GM23338 (cell line): Measurements from ENCODE around the gene DOCK4. TPM values are rescaled to one million over a fixed set of nuclear protein-coding genes. Genes with fewer than 3 reads are reported as not detected.

Source experiments
- ATAC-seq: fragments of 200-7000 bp; cut with Tn5 transposase; 3 replicates; pipeline ENCODE4 v1.9.1; 2020
- DNase-seq: peaks from one replicate; pipeline ENCODE4 v3.0.0-alpha.2; 2015; ENCODE audit warnings: low spot score
- H2AFZ ChIP-seq: fragments of 200-600 bp; sonication (generic); 2 replicates; pipeline ENCODE4 v1.8.0; 2016; ENCODE audit warnings: antibody characterized with exemption, mild to moderate bottlenecking, moderate library complexity
- H3F3A ChIP-seq: fragments of 200-600 bp; sonication (generic); replicated peaks from 2 replicates; pipeline ENCODE4 v1.8.0; 2017; ENCODE audit warnings: antibody characterized with exemption, mixed run types, low read depth
- H3K27ac ChIP-seq: fragments of 200-600 bp; sonication (generic); 2 replicates; pipeline ENCODE4 v1.6.1; 2016; ENCODE audit warnings: low read depth
- H3K27me3 ChIP-seq: fragments of 200-600 bp; sonication (generic); 2 replicates; pipeline ENCODE4 v1.8.0; 2016; ENCODE audit warnings: mild to moderate bottlenecking, mixed run types, moderate library complexity; ENCODE audit not compliant: insufficient read depth
- H3K36me3 ChIP-seq: fragments of 200-600 bp; sonication (generic); 2 replicates; pipeline ENCODE4 v1.8.0; 2016; ENCODE audit warnings: mild to moderate bottlenecking; ENCODE audit not compliant: insufficient read depth
- H3K4me1 ChIP-seq: fragments of 200-600 bp; sonication (generic); 2 replicates; pipeline ENCODE4 v1.8.0; 2016; ENCODE audit warnings: mild to moderate bottlenecking, moderate library complexity; ENCODE audit not compliant: insufficient read depth
- H3K4me2 ChIP-seq: fragments of 200-600 bp; sonication (generic); 2 replicates; pipeline ENCODE4 v1.7.1; 2017; ENCODE audit warnings: mixed run types
- H3K4me3 ChIP-seq: fragments of 200-600 bp; sonication (generic); 2 replicates; pipeline ENCODE4 v1.6.1; 2016; ENCODE audit warnings: mixed run types
- H3K79me2 ChIP-seq: fragments of 200-600 bp; sonication (generic); replicated peaks from 2 replicates; pipeline ENCODE4 v1.8.0; 2017; ENCODE audit warnings: mild to moderate bottlenecking; ENCODE audit not compliant: insufficient read depth
- H3K9me2 ChIP-seq: fragments of 200-600 bp; sonication (generic); 2 replicates; pipeline ENCODE4 v1.8.0; 2017; ENCODE audit not compliant: insufficient read depth
- H4K20me1 ChIP-seq: fragments of 200-600 bp; sonication (generic); replicated peaks from 2 replicates; pipeline ENCODE4 v1.8.0; 2017; ENCODE audit warnings: mild to moderate bottlenecking; ENCODE audit not compliant: insufficient read depth
- H3K27ac Mint-ChIP-seq: 2 replicates; pipeline ENCODE4 v1.8.0; 2020; ENCODE audit warnings: inconsistent platforms, mild to moderate bottlenecking, moderate library complexity, mixed read lengths
- H3K27me3 Mint-ChIP-seq: 3 replicates; pipeline ENCODE4 v1.8.0; 2022; ENCODE audit warnings: low read depth, mild to moderate bottlenecking, moderate library complexity, mixed read lengths, inconsistent platforms; ENCODE audit not compliant: insufficient read depth, poor library complexity
- H3K36me3 Mint-ChIP-seq: 3 replicates; pipeline ENCODE4 v1.8.0; 2021; ENCODE audit warnings: low read depth, mild to moderate bottlenecking, inconsistent platforms, moderate library complexity, mixed read lengths
- H3K4me1 Mint-ChIP-seq: 3 replicates; pipeline ENCODE4 v1.8.0; 2020; ENCODE audit warnings: mild to moderate bottlenecking, inconsistent platforms, mixed read lengths
- H3K4me3 Mint-ChIP-seq: 3 replicates; pipeline ENCODE4 v1.8.0; 2021; ENCODE audit warnings: moderate library complexity, mild to moderate bottlenecking, inconsistent platforms, mixed read lengths
- H3K9me3 Mint-ChIP-seq: 3 replicates; pipeline ENCODE4 v1.8.0; 2020; ENCODE audit warnings: moderate library complexity, mild to moderate bottlenecking, inconsistent platforms, mixed read lengths
- CTCF ChIP-seq, 2 experiments: fragments of 200-600 bp in 1 of 2; sonication (generic) in 1 of 2; conservative IDR thresholded peaks; 2 replicates each; pipeline versions ENCODE4 v1.5.1 to v1.6.1; 2016 to 2017; ENCODE audit warnings: antibody characterized with exemption in 2 of 2, low read depth in 2 of 2, mild to moderate bottlenecking in 2 of 2, moderate library complexity in 1 of 2
- ETS1 ChIP-seq: IDR thresholded peaks from 2 replicates; pipeline ENCODE4 v1.6.1; 2016; ENCODE audit warnings: antibody characterized with exemption
- EZH2 ChIP-seq: fragments of 200-600 bp; sonication (generic); IDR thresholded peaks from one replicate; pipeline ENCODE4 v1.8.0; 2017; ENCODE audit warnings: antibody characterized with exemption, mild to moderate bottlenecking, low read depth; ENCODE audit not compliant: unreplicated experiment
- JUNB ChIP-seq: IDR thresholded peaks from one replicate; pipeline ENCODE4 v1.6.1; 2016; ENCODE audit warnings: antibody characterized with exemption; ENCODE audit not compliant: unreplicated experiment
- NANOG ChIP-seq: IDR thresholded peaks from 2 replicates; pipeline ENCODE4 v1.6.1; 2016; ENCODE audit warnings: antibody characterized with exemption, borderline replicate concordance
- POLR2AphosphoS5 ChIP-seq: IDR thresholded peaks from 2 replicates; pipeline ENCODE4 v1.6.1; 2016; ENCODE audit warnings: antibody characterized with exemption, low read depth
- REST ChIP-seq: IDR thresholded peaks from one replicate; pipeline ENCODE4 v1.6.1; 2018; ENCODE audit warnings: antibody characterized with exemption; ENCODE audit not compliant: unreplicated experiment
- STAT1 ChIP-seq: IDR thresholded peaks from one replicate; pipeline ENCODE4 v1.6.1; 2016; ENCODE audit warnings: antibody characterized with exemption; ENCODE audit not compliant: unreplicated experiment
- ZNF114 ChIP-seq: fragments of 250-450 bp; sonication (Bioruptor Pico); IDR thresholded peaks from 2 replicates; pipeline ENCODE4 v1.5.0; 2020; ENCODE audit warnings: mild to moderate bottlenecking, moderate library complexity
- ZNF331 ChIP-seq: fragments of 250-450 bp; sonication (Bioruptor Pico); IDR thresholded peaks from 2 replicates; pipeline ENCODE4 v1.5.0; 2020; ENCODE audit warnings: low read depth, mild to moderate bottlenecking, moderate library complexity
- ZNF462 ChIP-seq: fragments of 250-450 bp; sonication (Bioruptor Pico); IDR thresholded peaks from 2 replicates; pipeline ENCODE4 v1.5.0; 2020; ENCODE audit warnings: mild to moderate bottlenecking, moderate library complexity
- polyA plus RNA-seq: library from polyadenylated mRNA; unstranded; fragments of >200 nt; fragmentation: Nextera tagmentation; extraction: Ambion mirVana; gene quantifications from 2 replicates; pipeline ENCODE4 v1.2.1, GENCODE V29; 2016
- total RNA-seq: library from RNA; depleted of rRNA; stranded (reverse); fragments of >200 nt; shearing (Covaris generic); gene quantifications from 2 replicates; pipeline ENCODE4 v1.2.3, GENCODE V29; 2014

Gene DOCK4
- total and polyA plus RNA-seq, 2 experiments from 2014 or later: 6.3 to 33.8 TPM

- TF ChIP-seq REST: no peak
- no peak for TF ChIP-seq JUNB
- TF ChIP-seq STAT1: no peak
- no peak for TF ChIP-seq POLR2AphosphoS5
- no peak for TF ChIP-seq CTCF (conservative IDR thresholded peaks at IDR 0.05; ENCODE audit: low read depth in 2 of 2)
These were observed 30.0 kb downstream of the DOCK4 start (continued) for GRCh38 chr7:112176241-112176640.

GRCh38 chr7:112174192-112174591 lies 32.0 kb downstream of the DOCK4 start:
- Histone ChIP-seq H3K36me3 (no peaks in the 10 kb centered on the region), H3K27ac (no peak overlapping the region), H4K20me1 (0 out of 2 replicates have a peak, but pooled peaks cover 3% of the 10 kb centered on the region), H3K79me2 (peaks cover 86% of the 10 kb centered on the region), H3K4me2 (no peak overlapping the region), H3K27me3 (no peaks in the 10 kb centered on the region), H3K9me2 (no peaks in the 10 kb centered on the region), H3K4me3 (no peak overlapping the region), H3K4me1 (peaks cover 8% of the 10 kb centered on the region; the same call in 1 of the 2 replicates), H3F3A (no peaks in the 10 kb centered on the region), H2AFZ (no peak overlapping the region)
- DNase-seq: no peak
- Mint-ChIP-seq H3K4me1 (peaks cover 43% of the 10 kb centered on the region), H3K9me3 (no peaks in the 10 kb centered on the region), H3K27ac (0 out of 2 replicates have a peak overlapping the region, but pooled peaks have one; percentile 9), H3K4me3 (no peak overlapping the region), H3K36me3 (peaks cover 5% of the 10 kb centered on the region; the same call in 1 of the 3 replicates), H3K27me3 (peaks cover 2% of the 10 kb centered on the region)
- no peak for ATAC-seq
- TF ChIP-seq STAT1 (no peak), EZH2 (no peak), POLR2AphosphoS5 (no peak), ETS1 (no peak), NANOG (no peak), ZNF331 (no peak), ZNF462 (CRISPR knock-in tag) (no peak), ZNF114 (CRISPR knock-in tag) (no peak)
